Activated CD8-positive, alpha-beta T cell treated with anti-CD3 and anti-CD28 coated beads for 36 hours (primary cell): ENCODE measurements around the gene DNAJB7. TPM values are rescaled to one million over a fixed set of nuclear protein-coding genes. Genes with fewer than 3 reads are reported as not detected.
"Not testable (repeated sequence)": the region's sequence is repeated elsewhere in the genome, so short reads cannot be mapped to it uniquely, and the experiment has no call there.

Experiments used
- ATAC-seq: fragments of 200-7000 bp; cut with Tn5 transposase; one replicate; pipeline ENCODE4 v1.10.0; 2021; ENCODE audit warnings: mild to moderate bottlenecking, moderate library complexity
- CTCF ChIA-PET: fragments of 350-600 bp; sonication (Branson Sonifier 250); formaldehyde crosslinking; loops from one replicate; lab custom pipeline; 2021; ENCODE audit warnings: antibody characterized with exemption; lab: Charles Lee
- POLR2A ChIA-PET: fragments of 350-600 bp; sonication (Branson Sonifier 250); formaldehyde crosslinking; loops from one replicate; lab custom pipeline; 2021; ENCODE audit warnings: antibody characterized with exemption; lab: Charles Lee
- DNase-seq: peaks from one replicate; pipeline ENCODE4 v3.0.0-alpha.2; 2020
- H3K27ac Mint-ChIP-seq: one replicate; pipeline ENCODE4 v1.8.0; 2021; ENCODE audit warnings: mild to moderate bottlenecking, mixed read lengths
- H3K27me3 Mint-ChIP-seq: one replicate; pipeline ENCODE4 v1.8.0; 2021; ENCODE audit warnings: mixed read lengths
- H3K36me3 Mint-ChIP-seq: one replicate; pipeline ENCODE4 v1.8.0; 2021; ENCODE audit warnings: low read depth, mixed read lengths
- H3K4me1 Mint-ChIP-seq: one replicate; pipeline ENCODE4 v1.8.0; 2021; ENCODE audit warnings: low read depth, mixed read lengths
- H3K4me3 Mint-ChIP-seq: one replicate; pipeline ENCODE4 v1.8.0; 2021; ENCODE audit warnings: mild to moderate bottlenecking, moderate library complexity, mixed read lengths
- H3K9me3 Mint-ChIP-seq: one replicate; pipeline ENCODE4 v1.8.0; 2021; ENCODE audit warnings: mixed read lengths
- intact Hi-C: fragments of 100-400 bp; cut with micrococcal nuclease; formaldehyde crosslinking; loops from one replicate; pipeline ENCODE4 v1.10.0; 2022
- total RNA-seq, 2 experiments: library from RNA; stranded (reverse); gene quantifications; one replicate each; pipeline ENCODE4 v1.2.3, GENCODE V29; 2021
- TF ChIP-seq, protein P1 (sequence below): fragments of 200-600 bp; IDR thresholded peaks from one replicate; pipeline ENCODE4 v1.8.0; 2022; ENCODE audit warnings: antibody characterized with exemption, mild to moderate bottlenecking

DNAJB7 gene
- total RNA-seq, 2 experiments from 2014 or later: not detected

DNA sequence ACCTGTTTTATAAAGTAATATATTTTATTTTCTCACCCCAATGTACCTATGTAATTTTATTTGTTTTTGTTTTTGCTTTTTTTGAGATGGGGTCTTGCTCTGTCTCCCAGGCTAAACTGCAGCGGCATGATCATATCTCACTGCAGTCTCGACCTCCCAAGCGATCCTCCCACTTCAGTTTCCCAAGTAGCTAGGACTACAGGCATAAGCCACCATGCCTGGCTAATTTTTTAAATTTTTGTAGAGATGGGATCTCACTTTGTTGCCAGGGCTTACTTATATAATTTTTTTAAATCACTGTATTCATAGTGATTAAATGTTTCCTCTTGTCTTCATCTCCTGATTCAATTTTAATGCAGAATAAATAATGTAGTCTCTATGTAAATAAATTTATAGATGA lies 13.2 kb upstream of the DNAJB7 start:
- CTCF ChIA-PET: no interaction called here
- DNase-seq (no peak), ATAC-seq (no peak)
- peaks cover 4% of the 10 kb centered on the region for H3K36me3 Mint-ChIP-seq
- H3K27ac Mint-ChIP-seq: no peak overlapping the region
- H3K4me3 Mint-ChIP-seq: no peak overlapping the region
- no peaks in the 10 kb centered on the region for H3K27me3 Mint-ChIP-seq
- TF ChIP-seq, protein P1, sequence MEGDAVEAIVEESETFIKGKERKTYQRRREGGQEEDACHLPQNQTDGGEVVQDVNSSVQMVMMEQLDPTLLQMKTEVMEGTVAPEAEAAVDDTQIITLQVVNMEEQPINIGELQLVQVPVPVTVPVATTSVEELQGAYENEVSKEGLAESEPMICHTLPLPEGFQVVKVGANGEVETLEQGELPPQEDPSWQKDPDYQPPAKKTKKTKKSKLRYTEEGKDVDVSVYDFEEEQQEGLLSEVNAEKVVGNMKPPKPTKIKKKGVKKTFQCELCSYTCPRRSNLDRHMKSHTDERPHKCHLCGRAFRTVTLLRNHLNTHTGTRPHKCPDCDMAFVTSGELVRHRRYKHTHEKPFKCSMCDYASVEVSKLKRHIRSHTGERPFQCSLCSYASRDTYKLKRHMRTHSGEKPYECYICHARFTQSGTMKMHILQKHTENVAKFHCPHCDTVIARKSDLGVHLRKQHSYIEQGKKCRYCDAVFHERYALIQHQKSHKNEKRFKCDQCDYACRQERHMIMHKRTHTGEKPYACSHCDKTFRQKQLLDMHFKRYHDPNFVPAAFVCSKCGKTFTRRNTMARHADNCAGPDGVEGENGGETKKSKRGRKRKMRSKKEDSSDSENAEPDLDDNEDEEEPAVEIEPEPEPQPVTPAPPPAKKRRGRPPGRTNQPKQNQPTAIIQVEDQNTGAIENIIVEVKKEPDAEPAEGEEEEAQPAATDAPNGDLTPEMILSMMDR: no peak
- POLR2A ChIA-PET: no interaction called here
- intact Hi-C loops: no loop called here
- H3K9me3 Mint-ChIP-seq: no peaks in the 10 kb centered on the region
- H3K4me1 Mint-ChIP-seq: no peaks in the 10 kb centered on the region

GRCh38 chr22:40874016-40874415 lies 12.1 kb upstream of the DNAJB7 start:
- ATAC-seq (no peak), DNase-seq (no peak)
- H3K9me3 Mint-ChIP-seq: no peaks in the 10 kb centered on the region
- TF ChIP-seq, protein P1: no peak
- H3K27ac Mint-ChIP-seq: no peak overlapping the region
- CTCF ChIA-PET: interaction anchor here (0.7 to 1.5 kb wide), 2 partner anchors 25 to 42 kb away, joined by 3 to 7 read pairs; no protein-coding TSS in a partner anchor
- POLR2A ChIA-PET: interaction anchor here (0.9 kb wide), 1 partner anchor 11 kb away, joined by 3 read pairs; no protein-coding TSS in a partner anchor
- intact Hi-C loops: no loop called here
- no peaks in the 10 kb centered on the region for H3K27me3 Mint-ChIP-seq
- H3K36me3 Mint-ChIP-seq: peaks cover 7% of the 10 kb centered on the region
- H3K4me3 Mint-ChIP-seq: no peak overlapping the region
- no peaks in the 10 kb centered on the region for H3K4me1 Mint-ChIP-seq

DNA sequence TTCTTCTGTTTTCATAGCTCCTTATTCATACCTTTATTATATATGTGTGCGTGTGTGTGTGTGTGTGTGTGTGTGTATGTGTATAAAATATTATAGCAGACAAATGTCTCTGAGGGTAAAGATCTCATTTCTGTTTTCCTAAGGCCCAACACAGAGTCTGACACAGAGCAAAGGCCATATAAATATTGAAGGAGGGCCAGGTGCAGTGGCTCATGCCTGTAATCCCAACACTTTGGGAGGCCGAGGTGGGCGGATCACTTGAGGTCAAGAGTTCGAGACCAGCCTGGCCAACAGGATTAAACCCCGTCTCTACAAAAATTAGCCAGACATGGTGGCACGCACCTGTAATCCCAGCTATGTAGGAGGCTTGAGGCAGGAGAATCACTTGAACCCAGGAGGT lies 6.5 kb upstream of the DNAJB7 start:
- intact Hi-C loops, H3K27ac Mint-ChIP-seq, H3K27me3 Mint-ChIP-seq, DNase-seq, H3K4me3 Mint-ChIP-seq, ATAC-seq, H3K9me3 Mint-ChIP-seq, H3K4me1 Mint-ChIP-seq, H3K36me3 Mint-ChIP-seq: not testable (repeated sequence)
- POLR2A ChIA-PET: interaction anchor here (0.8 to 1.0 kb wide), 2 partner anchors 9 to 32 kb away, joined by 3 to 5 read pairs; no protein-coding TSS in a partner anchor
- CTCF ChIA-PET: interaction anchor here (1.3 to 1.6 kb wide), 3 partner anchors 8 to 25 kb away, joined by 3 to 4 read pairs (median 4); no protein-coding TSS in a partner anchor

DNA sequence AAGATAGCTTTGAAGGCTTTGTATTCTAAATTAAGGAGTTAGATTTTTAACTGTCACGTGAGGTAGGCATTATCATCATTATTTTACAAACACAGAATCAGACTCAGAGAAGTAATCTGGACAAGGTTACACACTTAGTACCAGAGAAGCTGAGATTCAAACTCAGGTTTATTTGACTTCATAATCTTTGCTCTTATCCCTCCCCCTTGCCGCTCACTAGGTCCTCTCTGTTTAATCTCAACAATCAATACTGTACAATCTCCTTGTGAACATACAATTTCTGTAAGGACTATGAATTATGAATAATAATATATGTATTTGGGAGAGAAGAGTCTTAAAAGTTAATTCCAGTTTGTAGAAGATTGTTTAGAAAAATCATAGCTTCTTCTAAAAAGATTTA lies 5.2 kb upstream of the DNAJB7 start:
- ATAC-seq (no peak), DNase-seq (no peak)
- H3K27me3 Mint-ChIP-seq: no peaks in the 10 kb centered on the region
- CTCF ChIA-PET: interaction anchor here (1.0 to 1.7 kb wide), 7 partner anchors 10 to 179 kb away, joined by 3 to 7 read pairs (median 4); partner anchors contain the start of genes ST13 and XPNPEP3
- peaks cover 9% of the 10 kb centered on the region for H3K4me1 Mint-ChIP-seq
- POLR2A ChIA-PET: interaction anchor here (1.0 to 1.4 kb wide), 3 partner anchors 10 to 30 kb away, joined by 3 to 5 read pairs (median 5); partner anchors contain the start of gene XPNPEP3
- TF ChIP-seq, protein P1: no peak
- intact Hi-C loops: no loop called here
- no peaks in the 10 kb centered on the region for H3K9me3 Mint-ChIP-seq
- H3K4me3 Mint-ChIP-seq: no peak overlapping the region
- H3K27ac Mint-ChIP-seq: no peak overlapping the region
- peaks cover 9% of the 10 kb centered on the region for H3K36me3 Mint-ChIP-seq

GRCh38 chr22:40862537-40862936 lies 624 bp upstream of the DNAJB7 start:
- DNase-seq (no peak), ATAC-seq (no peak)
- H3K4me1 Mint-ChIP-seq: peaks cover 29% of the 10 kb centered on the region
- H3K27ac Mint-ChIP-seq: no peak overlapping the region
- intact Hi-C loops: no loop called here
- H3K36me3 Mint-ChIP-seq: peaks cover 14% of the 10 kb centered on the region
- no peaks in the 10 kb centered on the region for H3K27me3 Mint-ChIP-seq
- H3K9me3 Mint-ChIP-seq: no peaks in the 10 kb centered on the region
- CTCF ChIA-PET: interaction anchor here (1.1 to 1.8 kb wide), 3 partner anchors 22 to 217 kb away, joined by 3 to 7 read pairs (median 3); no protein-coding TSS in a partner anchor
- TF ChIP-seq, protein P1: no peak
- POLR2A ChIA-PET: interaction anchor here (0.8 to 1.0 kb wide), 2 partner anchors 33 to 43 kb away, joined by 3 read pairs; partner anchors contain the start of gene SLC25A17
- no peak overlapping the region for H3K4me3 Mint-ChIP-seq
